GM19099 (cell line): Measurements from ENCODE around the gene CDKN2AIP.

Experiments used
- POLR2A ChIP-seq: IDR thresholded peaks from 3 replicates; pipeline ENCODE4 v1.6.1; 2011; ENCODE audit warnings: low read depth; ENCODE audit not compliant: insufficient read length; ENCODE audit errors: extremely low read depth

Gene CDKN2AIP

GRCh38 chr4:183467246-183467645 lies 22.8 kb downstream of the CDKN2AIP start:
- TF ChIP-seq POLR2A: no peak

GRCh38 chr4:183468210-183469095 lies 24.0 kb downstream of the CDKN2AIP start:
- TF ChIP-seq POLR2A: no peak

- TF ChIP-seq POLR2A: no peak
These were observed 24.8 kb downstream of the CDKN2AIP start for GRCh38 chr4:183469285-183469684.

- no peak for TF ChIP-seq POLR2A
These were observed 25.5 kb downstream of the CDKN2AIP start for GRCh38 chr4:183469936-183470335.

GRCh38 chr4:183470821-183471220 lies 26.4 kb downstream of the CDKN2AIP start:
- no peak for TF ChIP-seq POLR2A

GRCh38 chr4:183471946-183472708 lies 27.7 kb downstream of the CDKN2AIP start:
- TF ChIP-seq POLR2A: no peak

GRCh38 chr4:183478123-183478522 lies 33.7 kb downstream of the CDKN2AIP start:
- no peak for TF ChIP-seq POLR2A

- TF ChIP-seq POLR2A: no peak
These were observed 34.5 kb downstream of the CDKN2AIP start for GRCh38 chr4:183478926-183479325.

GRCh38 chr4:183483997-183484396 lies 39.6 kb downstream of the CDKN2AIP start:
- TF ChIP-seq POLR2A: no peak

- no peak for TF ChIP-seq POLR2A
These were observed 41.1 kb downstream of the CDKN2AIP start for GRCh38 chr4:183485411-183486160.

GRCh38 chr4:183492791-183493222 lies 48.4 kb downstream of the CDKN2AIP start:
- TF ChIP-seq POLR2A: no peak

GRCh38 chr4:183493246-183493645 lies 48.8 kb downstream of the CDKN2AIP start:
- TF ChIP-seq POLR2A: no peak

- TF ChIP-seq POLR2A: no peak
These were observed 50.7 kb downstream of the CDKN2AIP start for GRCh38 chr4:183495184-183495583.
